Urinary bladder (tissue), 4 donors: ENCODE measurements around the gene HS3ST3A1. TPM values are rescaled to one million over a fixed set of nuclear protein-coding genes. Genes with fewer than 3 reads are reported as not detected.

ENCODE experiments used
- DNase-seq: peaks from one replicate; pipeline ENCODE4 v3.0.0-alpha.2; 2015; ENCODE audit errors: extremely low spot score
- H3K27ac ChIP-seq: one replicate; pipeline ENCODE4 v1.5.1; 2013; ENCODE audit warnings: low read depth, mild to moderate bottlenecking, moderate library complexity
- H3K36me3 ChIP-seq: one replicate; pipeline ENCODE4 v1.6.1; 2013; ENCODE audit warnings: mild to moderate bottlenecking, moderate library complexity; ENCODE audit not compliant: insufficient read depth
- H3K4me1 ChIP-seq: one replicate; pipeline ENCODE4 v1.6.1; 2013; ENCODE audit warnings: mild to moderate bottlenecking, moderate library complexity; ENCODE audit not compliant: insufficient read depth
- H3K4me3 ChIP-seq: one replicate; pipeline ENCODE4 v1.5.1; 2013; ENCODE audit warnings: low read depth, low read length
- WGBS: extraction: QIAGEN DNeasy Blood & Tissue Kit; methylation state at CpG from one replicate; pipeline ENCODE4 v1.1.7; 2013; 5-methylcytosine and 5-hydroxymethylcytosine counted together
- polyA plus RNA-seq: library from polyadenylated mRNA; stranded (reverse); fragments of 200-250 nt; gene quantifications from one replicate; pipeline ENCODE4 v1.2.3, GENCODE V29; 2013
- total RNA-seq: library from RNA; depleted of rRNA; stranded (reverse); fragments of >200 nt; gene quantifications from one replicate; pipeline ENCODE4 v1.2.3, GENCODE V29; 2014
- donor health status: healthy with polysubstance abuse.
- donor health status: healthy.

The HS3ST3A1 gene
- total and polyA plus RNA-seq, 2 donors = 0.53 to 1.1 TPM

DNA sequence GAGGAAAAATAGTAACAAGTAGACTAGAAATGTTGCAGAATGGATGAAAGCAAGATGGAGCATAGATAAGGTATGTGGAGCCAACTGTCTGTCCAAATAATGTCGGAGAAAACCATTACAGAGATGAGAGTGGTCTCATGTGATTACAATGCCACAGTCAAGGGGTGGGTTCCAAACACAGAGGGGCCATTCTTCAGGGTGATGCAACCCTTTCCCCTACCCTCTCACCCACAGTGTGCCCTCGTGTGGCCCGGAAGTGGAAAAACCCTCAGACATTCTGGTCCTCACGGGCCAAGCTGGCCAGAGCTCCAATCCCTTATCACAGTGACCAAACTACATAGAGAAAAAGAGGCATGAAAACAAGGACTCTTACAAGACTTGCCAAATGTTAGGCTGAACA is 17.7 kb upstream of the HS3ST3A1 start:
- Histone ChIP-seq H3K4me1 (no peaks in the 10 kb centered on the region), H3K36me3 (no peaks in the 10 kb centered on the region), H3K4me3 (no peak overlapping the region), H3K27ac (no peak overlapping the region)
- WGBS = 76% methylated on average over 4 of the region's 4 CpGs
- no peak for DNase-seq

DNA sequence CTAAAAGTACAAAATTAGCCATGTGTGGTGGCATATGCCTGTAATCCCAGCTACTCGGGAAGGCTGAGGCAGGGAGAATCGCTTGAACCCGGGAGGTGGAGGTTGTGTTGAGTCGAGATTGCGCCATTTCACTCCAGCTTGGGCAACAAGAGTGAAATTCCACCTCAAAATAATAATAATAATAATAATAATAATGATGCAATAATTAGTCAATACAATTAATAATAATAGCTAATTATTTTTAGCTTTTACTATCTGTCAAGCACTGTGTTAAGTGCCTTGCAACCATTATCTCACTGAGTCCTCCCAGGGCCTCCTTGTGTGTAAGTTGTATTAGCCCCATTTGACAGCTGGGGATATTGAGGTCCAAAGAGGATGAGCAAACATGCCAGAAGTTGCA is 14.3 kb upstream of the HS3ST3A1 start:
- 84% methylated on average over 5 of the region's 5 CpGs for WGBS
- no peaks in the 10 kb centered on the region for H3K36me3 ChIP-seq

DNA sequence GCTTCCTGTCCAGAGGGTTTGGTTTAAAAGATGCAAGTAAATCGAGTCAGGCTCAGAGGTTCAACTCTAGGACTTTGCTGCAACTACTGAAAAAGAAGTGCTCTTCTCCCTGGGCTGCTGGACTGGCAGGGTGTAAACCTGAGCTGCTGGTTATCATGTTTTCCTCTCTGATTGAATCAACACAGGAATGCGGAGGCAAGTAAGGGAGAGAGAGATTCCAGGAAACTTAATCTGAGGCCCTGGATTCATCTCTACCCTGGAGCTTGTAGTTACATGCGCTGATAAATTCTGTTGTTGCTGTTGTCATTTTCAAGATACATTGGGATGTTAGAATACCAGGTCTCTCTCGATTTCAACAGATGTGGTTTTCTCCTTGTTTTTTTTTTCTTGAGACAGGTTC is 8.2 kb upstream of the HS3ST3A1 start:
- no peak for DNase-seq
- no peak overlapping the region for H3K4me3 ChIP-seq
- H3K36me3 ChIP-seq = no peaks in the 10 kb centered on the region
- no peaks in the 10 kb centered on the region for H3K4me1 ChIP-seq
- H3K27ac ChIP-seq = no peak overlapping the region
- WGBS = 57% methylated on average over 4 of the region's 4 CpGs

More for the DNA sequence above, 14.3 kb upstream of the HS3ST3A1 start:
- DNase-seq = no peak
- Histone ChIP-seq H3K27ac (no peak overlapping the region), H3K4me1 (no peaks in the 10 kb centered on the region), H3K4me3 (no peak overlapping the region)

DNA sequence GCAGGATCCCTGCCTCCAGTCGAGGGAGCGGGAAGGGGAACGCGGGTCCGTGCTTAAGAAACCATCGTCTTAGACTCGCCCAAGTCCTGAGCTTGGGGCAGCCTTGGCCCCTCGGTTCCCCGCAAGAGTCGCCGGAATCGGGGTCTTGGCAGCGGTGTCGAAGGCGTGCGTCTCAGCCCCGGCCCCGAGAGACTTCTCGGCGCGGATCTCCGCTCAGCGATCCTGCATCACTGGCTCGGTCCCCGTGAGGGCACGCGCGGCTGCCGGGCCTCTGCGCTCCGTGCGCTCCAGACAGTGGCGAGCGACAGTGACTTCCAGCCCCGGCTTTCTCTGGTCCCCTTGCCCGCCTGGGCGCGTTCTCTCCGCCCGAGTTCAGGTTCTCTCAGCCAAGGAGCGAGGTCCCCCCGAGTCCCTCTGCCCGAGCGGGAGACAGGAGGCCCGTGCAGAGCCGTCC is 380 bp downstream of the HS3ST3A1 start:
- no peak overlapping the region for H3K27ac ChIP-seq
- H3K36me3 ChIP-seq = no peaks in the 10 kb centered on the region
- H3K4me3 ChIP-seq = peak overlapping the region; percentile 32
- H3K4me1 ChIP-seq = no peaks in the 10 kb centered on the region
- under 1% methylated on average over 46 of the region's 46 CpGs for WGBS
- DNase-seq = no peak

GRCh38 chr17:13600475-13601321 is 1.0 kb downstream of the HS3ST3A1 start:
- Histone ChIP-seq H3K4me1 (no peaks in the 10 kb centered on the region), H3K27ac (no peak overlapping the region), H3K36me3 (no peaks in the 10 kb centered on the region), H3K4me3 (peak overlapping the region; percentile 32)
- 4% methylated on average over 101 of the region's 101 CpGs for whole genome bisulfite sequencing
- no peak for DNase-seq

DNA sequence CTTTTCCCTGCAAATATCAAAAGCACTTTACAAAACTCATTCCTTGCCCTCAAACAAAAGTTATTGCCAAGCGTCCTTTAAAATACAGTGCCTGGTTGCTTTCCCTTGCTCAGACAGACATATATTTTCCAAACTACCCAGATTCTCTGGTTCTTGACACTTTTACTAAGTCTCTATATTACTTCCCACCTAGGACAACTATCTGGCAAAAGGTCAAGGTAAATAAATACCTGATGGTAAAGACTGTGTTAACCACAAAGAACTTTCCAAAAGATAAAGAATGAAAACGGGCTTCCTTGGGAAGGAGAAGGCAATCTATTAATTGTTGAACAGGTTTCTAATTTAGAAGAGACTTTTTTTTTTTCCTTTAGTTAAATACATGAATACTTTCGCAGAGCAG is 1.9 kb downstream of the HS3ST3A1 start:
- no peaks in the 10 kb centered on the region for H3K4me1 ChIP-seq
- H3K27ac ChIP-seq = no peak overlapping the region
- WGBS = 69% methylated on average over 3 of the region's 3 CpGs
- no peak for DNase-seq
- H3K36me3 ChIP-seq = no peaks in the 10 kb centered on the region
- H3K4me3 ChIP-seq = no peak overlapping the region

GRCh38 chr17:13599168-13599577 is 2.6 kb downstream of the HS3ST3A1 start:
- Histone ChIP-seq H3K4me1 (no peaks in the 10 kb centered on the region), H3K27ac (no peak overlapping the region), H3K36me3 (no peaks in the 10 kb centered on the region), H3K4me3 (no peak overlapping the region)
- no peak for DNase-seq
- 84% methylated on average over 1 of the region's 1 CpG for WGBS

- no peaks in the 10 kb centered on the region for H3K4me1 ChIP-seq
- H3K4me3 ChIP-seq = no peak overlapping the region
- DNase-seq = no peak
- no peak overlapping the region for H3K27ac ChIP-seq
- H3K36me3 ChIP-seq = no peaks in the 10 kb centered on the region
- WGBS = 71% methylated on average over 7 of the region's 7 CpGs
Measured at GRCh38 chr17:13598353-13599167, 3.2 kb downstream of the HS3ST3A1 start.

GRCh38 chr17:13597723-13598347 is 3.9 kb downstream of the HS3ST3A1 start:
- no peak for DNase-seq
- Histone ChIP-seq H3K36me3 (no peaks in the 10 kb centered on the region), H3K4me3 (no peak overlapping the region), H3K27ac (no peak overlapping the region), H3K4me1 (no peaks in the 10 kb centered on the region)
- 18% methylated on average over 3 of the region's 3 CpGs for WGBS

- 78% methylated on average over 13 of the region's 13 CpGs for WGBS
- H3K27ac ChIP-seq = no peak overlapping the region
- H3K4me3 ChIP-seq = no peak overlapping the region
- DNase-seq = no peak
- H3K36me3 ChIP-seq = no peaks in the 10 kb centered on the region
- H3K4me1 ChIP-seq = no peaks in the 10 kb centered on the region
Measured at GRCh38 chr17:13596241-13596923, 5.3 kb downstream of the HS3ST3A1 start.

DNA sequence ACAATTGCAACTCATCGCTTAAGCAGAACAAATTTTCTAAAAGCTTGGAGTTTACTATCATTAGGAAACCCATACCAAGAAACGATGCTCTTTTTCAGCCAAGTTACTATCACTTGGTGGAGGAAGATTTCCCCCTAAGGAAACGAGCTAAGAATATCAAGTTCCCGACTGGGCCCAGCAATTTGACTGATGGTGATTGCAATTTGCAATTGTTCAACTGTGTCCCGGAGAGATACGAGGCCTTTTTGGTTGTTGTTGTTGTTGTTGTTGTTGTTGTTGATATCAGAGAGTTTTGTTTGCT is 6.2 kb downstream of the HS3ST3A1 start:
- no peak overlapping the region for H3K27ac ChIP-seq
- no peak for DNase-seq
- no peaks in the 10 kb centered on the region for H3K36me3 ChIP-seq
- WGBS = 79% methylated on average over 6 of the region's 6 CpGs
- no peak overlapping the region for H3K4me3 ChIP-seq
- H3K4me1 ChIP-seq = no peaks in the 10 kb centered on the region

DNA sequence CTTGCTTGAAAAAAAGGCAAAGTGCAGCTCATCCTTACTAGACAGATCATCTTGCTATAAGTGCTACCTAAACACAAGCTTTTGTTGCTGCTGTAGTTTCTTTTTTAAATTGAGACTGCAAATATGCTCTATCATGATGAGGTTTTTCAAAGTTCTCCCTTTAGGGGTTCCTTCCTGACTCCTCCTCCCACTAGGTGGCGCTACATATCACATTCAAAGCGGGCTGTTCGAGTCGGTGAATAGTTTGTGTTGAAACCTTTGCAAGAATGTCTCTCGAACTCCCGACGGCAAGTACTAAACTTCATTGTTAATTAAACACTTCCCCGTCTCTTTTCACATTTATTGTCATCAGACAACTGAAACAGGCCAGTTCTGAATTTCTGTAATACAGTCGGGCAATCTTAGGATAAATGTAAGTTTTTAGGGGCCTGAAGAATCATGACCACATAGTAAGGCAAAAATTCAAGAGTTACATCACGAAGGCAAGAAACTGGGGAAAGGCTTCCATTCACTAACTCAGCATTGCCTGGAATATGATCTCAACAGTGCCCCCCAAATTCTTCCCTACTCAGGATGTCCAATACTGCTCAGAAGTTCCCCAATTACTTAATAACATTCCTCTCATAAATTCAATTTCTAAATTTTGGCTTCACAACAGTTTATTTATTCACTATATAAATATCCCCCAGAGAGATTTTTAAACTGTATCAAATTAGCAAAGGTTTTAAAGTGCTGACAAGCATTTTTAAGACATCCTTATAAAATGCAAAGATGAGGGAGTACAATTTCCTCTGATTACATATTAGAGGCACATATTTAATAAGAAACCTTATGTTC is 6.7 kb downstream of the HS3ST3A1 start:
- Histone ChIP-seq H3K36me3 (no peaks in the 10 kb centered on the region), H3K27ac (no peak overlapping the region), H3K4me1 (no peaks in the 10 kb centered on the region), H3K4me3 (no peak overlapping the region)
- WGBS = 16% methylated on average over 10 of the region's 10 CpGs
- DNase-seq = peak; percentile 69

DNA sequence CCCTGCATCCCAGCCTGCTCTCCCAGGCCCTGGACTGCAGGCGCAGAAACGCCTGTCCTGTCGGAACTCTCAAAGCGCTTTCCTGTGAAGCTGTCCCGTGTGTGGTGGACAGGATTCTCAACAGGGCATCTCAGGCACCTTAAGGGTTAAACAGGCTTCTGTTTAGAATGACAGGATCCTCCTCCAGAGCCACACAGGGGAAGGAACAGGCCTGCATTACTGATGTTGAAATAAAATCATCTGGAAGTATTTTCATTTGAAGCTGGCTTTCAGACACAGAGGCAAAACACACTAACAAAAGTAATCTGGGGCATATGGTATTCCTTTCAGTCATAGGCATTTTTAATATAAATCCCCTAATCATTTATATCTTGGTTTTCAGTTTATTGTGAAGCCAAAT is 7.4 kb downstream of the HS3ST3A1 start:
- Histone ChIP-seq H3K27ac (no peak overlapping the region), H3K4me3 (no peak overlapping the region), H3K4me1 (no peaks in the 10 kb centered on the region), H3K36me3 (no peaks in the 10 kb centered on the region)
- no peak for DNase-seq
- WGBS = 93% methylated on average over 5 of the region's 5 CpGs
